Stimulated activated memory B cell treated with anti-CD40 and anti-IgM and Interleukin-4, amounts not matched to agents 10 μg/mL and 1 μg/mL and 100 μg/mL, for 72 hours (primary cell): Measurements from ENCODE around the gene ZGRF1.
A peak's percentile ranks its signal among the peaks of the same experiment; 100 is the strongest.

ENCODE experiments used
- ATAC-seq: fragments of 150-1000 bp; cut with Tn5 transposase; 2 replicates; pipeline ENCODE4 v1.10.0; 2021
- H3K27ac Mint-ChIP-seq: one replicate; pipeline ENCODE4 v1.8.0; 2022; ENCODE audit warnings: mild to moderate bottlenecking, mixed read lengths
- H3K27me3 Mint-ChIP-seq: one replicate; pipeline ENCODE4 v1.8.0; 2022; ENCODE audit warnings: mixed read lengths
- H3K36me3 Mint-ChIP-seq: one replicate; pipeline ENCODE4 v1.8.0; 2022; ENCODE audit warnings: mixed read lengths
- H3K4me1 Mint-ChIP-seq: one replicate; pipeline ENCODE4 v1.8.0; 2022; ENCODE audit warnings: mixed read lengths
- H3K4me3 Mint-ChIP-seq: one replicate; pipeline ENCODE4 v1.8.0; 2022; ENCODE audit warnings: mild to moderate bottlenecking, moderate library complexity, mixed read lengths
- H3K9me3 Mint-ChIP-seq: one replicate; pipeline ENCODE4 v1.8.0; 2022; ENCODE audit warnings: mixed read lengths

ZGRF1 gene

DNA sequence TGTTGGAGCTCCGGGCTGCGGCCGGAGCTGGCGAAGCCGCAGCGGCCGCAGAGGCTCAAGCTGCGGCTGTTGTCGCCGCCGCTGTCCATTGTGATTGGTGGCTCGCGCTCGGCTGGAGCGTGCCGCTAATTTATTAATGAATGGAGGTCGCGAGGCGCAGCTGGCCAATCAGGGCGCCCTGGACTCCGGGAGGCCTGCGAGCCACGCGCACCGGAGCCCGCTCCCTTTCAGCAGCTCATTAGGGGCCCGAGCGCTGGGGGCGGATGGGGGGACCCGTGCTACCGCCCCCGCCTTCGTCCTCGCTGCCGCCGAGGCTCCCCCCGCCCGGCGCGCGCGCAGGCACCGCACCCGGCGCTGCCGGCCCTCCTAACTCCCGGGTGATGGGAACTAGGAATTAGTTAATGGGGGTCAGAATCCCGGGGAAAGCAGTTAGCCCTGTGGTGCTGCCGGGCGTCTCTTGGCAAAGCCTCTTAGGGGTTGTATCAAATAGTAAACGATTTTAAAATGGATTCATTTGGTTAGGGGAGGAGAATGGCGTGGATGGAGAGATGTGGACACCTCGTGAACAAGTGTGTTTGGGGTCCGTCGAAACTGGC is 120.1 kb downstream of the ZGRF1 start:
- Mint-ChIP-seq H3K4me1 (peaks cover 57% of the 10 kb centered on the region), H3K9me3 (peaks cover 2% of the 10 kb centered on the region), H3K27ac (peak overlapping the region; percentile 72), H3K4me3 (peak overlapping the region; percentile 90), H3K27me3 (peaks cover 96% of the 10 kb centered on the region), H3K36me3 (no peaks in the 10 kb centered on the region)
- ATAC-seq, result peak; percentile 24

DNA sequence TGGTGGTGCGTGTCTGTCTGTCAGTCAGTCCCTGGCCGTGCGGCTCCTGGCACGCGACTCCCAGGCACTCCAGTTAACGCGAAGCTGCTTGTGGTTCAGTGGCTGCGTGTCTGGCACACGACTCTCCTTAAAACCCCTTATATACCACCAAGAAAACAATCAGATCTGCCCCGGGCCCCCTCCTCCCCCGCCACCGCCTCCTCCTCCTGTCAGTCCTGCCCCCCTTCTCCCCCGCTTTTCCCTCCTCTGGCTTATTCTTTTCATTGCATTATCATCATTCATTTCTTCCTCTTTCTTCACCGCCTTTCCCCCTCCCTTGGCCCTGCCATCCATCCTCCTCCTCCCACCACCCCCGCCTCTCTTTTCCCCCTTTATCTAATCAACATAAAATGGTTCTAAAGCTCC is 120.6 kb downstream of the ZGRF1 start, which contains the start of gene NEUROG2:
TSS of gene NEUROG2 (minus strand) at position 115 of the 405 bp plus-strand sequence. CDS start 705 bp downstream, outside the sequence.
- Mint-ChIP-seq H3K27me3 (peaks cover 96% of the 10 kb centered on the region), H3K4me1 (peaks cover 57% of the 10 kb centered on the region), H3K27ac (peak within 1 kb of the TSS; percentile 72), H3K36me3 (no peaks in the 10 kb centered on the region), H3K9me3 (peaks cover 3% of the 10 kb centered on the region), H3K4me3 (peak within 1 kb of the TSS; percentile 90)
- peak; percentile 24 for ATAC-seq

DNA sequence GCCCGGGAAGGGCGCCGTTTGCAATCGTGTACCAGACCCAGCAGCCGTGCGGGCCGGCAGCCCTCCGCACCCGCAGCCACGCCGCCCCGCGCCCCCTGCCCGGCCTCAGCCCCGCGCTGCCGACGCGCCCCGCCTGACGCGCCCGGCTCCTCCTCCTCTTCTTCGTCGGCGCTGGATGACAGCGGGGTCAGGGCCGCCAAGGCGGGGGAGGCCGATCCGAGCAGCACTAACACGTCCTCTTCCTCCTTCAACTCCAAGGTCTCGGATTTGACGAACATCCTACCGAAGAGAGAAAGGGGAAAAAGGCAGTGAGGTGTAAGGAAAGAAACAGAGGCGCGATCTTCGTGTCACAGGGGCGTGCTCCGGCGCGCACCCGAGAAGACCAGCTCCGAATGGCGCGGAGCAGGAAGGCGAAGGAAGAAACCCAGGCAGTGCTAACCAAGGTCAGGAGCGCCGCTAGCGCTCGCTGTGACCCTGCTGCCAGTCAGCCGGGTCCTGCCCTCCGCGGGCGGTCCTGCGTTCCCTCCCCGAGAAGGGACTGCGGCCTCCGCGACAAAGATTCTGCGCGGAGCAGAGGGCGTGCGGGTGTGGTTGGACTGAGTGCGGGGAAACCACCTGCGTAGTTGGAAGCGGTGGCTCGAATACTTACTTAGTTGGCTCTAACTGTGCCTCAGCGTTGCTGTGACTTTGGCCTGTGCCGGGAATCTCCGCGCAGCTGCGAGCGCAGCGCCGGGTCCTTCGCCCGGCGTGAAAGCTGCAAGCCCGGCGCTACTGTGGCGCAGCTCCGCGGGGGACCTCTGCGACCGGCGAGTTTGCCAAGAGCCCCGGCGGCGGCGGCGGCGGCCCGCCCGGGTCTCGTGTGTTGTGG is 121.3 kb downstream of the ZGRF1 start:
- peak; percentile 64 for ATAC-seq
- peak overlapping the region; percentile 90 for H3K4me3 Mint-ChIP-seq
- peaks cover 3% of the 10 kb centered on the region for H3K9me3 Mint-ChIP-seq
- H3K27me3 Mint-ChIP-seq, result peaks cover 96% of the 10 kb centered on the region
- peaks cover 54% of the 10 kb centered on the region for H3K4me1 Mint-ChIP-seq
- no peak overlapping the region for H3K27ac Mint-ChIP-seq
- H3K36me3 Mint-ChIP-seq, result no peaks in the 10 kb centered on the region

DNA sequence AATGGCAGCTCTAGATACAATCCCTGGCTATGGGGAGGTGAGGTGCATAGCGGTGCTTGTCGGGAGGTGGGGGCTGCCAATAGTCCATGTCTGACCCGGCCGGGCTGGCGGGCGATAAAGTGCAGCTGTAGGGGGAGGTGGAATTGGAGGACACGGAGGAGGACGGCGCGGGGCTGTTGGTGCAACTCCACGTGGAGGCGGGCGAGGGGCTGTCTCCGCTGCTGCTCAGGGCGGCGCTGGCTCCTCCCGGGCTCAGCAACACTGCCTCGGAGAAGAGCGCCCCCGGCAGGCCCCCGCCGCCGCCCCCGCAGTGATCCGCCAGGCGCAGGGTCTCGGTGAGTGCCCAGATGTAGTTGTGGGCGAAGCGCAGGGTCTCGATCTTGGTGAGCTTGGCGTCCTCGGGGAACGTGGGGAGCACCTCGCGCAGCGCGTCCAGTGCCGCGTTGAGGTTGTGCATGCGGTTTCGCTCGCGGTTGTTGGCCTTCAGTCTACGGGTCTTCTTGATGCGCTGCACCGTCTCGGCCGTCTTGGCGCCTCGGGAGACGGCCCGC is 122.0 kb downstream of the ZGRF1 start:
- Mint-ChIP-seq H3K36me3 (no peaks in the 10 kb centered on the region), H3K4me3 (peak overlapping the region; percentile 90), H3K9me3 (peaks cover 3% of the 10 kb centered on the region), H3K27me3 (peaks cover 96% of the 10 kb centered on the region), H3K27ac (no peak overlapping the region), H3K4me1 (peaks cover 58% of the 10 kb centered on the region)
- no peak for ATAC-seq

DNA sequence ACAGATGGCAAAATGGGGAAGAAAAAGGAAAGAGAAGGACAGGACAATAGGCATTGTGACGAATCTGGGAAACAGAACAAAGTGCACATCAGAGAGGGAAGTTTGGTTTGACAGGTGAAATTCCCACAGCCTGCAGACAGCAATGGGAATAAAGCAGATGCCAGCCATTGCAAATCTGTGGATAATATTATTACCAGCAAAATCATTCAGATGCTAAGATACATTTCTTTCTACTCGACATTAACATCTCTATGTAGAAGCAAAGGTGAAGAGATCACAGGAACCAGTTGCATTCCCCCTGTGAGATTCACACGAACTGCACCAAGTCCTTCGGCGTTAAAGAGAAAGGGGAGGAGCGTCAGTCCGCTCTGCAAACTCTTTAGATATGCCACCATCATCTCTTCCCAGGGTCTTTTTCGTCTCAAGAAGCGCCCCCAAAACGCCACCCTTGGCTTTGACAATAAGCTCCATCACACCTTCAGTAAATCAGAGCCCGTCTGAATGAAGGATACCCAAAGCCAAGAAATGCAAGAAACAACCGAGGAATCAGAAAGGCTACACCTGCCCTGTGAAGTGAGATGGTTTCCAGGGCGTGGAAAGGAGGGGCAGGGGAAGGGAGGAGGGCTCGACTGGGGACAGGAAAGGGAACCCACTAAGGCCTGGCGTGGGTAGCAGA is 122.6 kb downstream of the ZGRF1 start:
- ATAC-seq, result no peak
- no peak overlapping the region for H3K27ac Mint-ChIP-seq
- peaks cover 3% of the 10 kb centered on the region for H3K9me3 Mint-ChIP-seq
- peak overlapping the region; percentile 90 for H3K4me3 Mint-ChIP-seq
- H3K4me1 Mint-ChIP-seq, result peaks cover 64% of the 10 kb centered on the region
- H3K27me3 Mint-ChIP-seq, result peaks cover 96% of the 10 kb centered on the region
- H3K36me3 Mint-ChIP-seq, result no peaks in the 10 kb centered on the region

DNA sequence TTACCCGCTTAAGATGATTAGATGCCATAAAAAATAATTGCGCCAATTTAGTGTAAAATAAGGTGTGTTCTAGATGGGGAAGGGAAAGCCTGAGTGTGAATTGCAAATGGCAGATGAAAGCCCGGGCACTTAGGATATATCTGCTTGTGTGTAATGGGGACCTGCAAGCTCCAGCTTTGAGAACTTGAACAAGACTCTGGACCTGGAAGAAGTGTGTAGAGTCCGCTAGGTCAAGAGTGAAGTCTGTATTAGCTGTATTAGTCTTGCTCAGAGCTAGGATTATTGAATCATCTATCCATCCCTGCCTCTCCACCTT is 124.9 kb downstream of the ZGRF1 start:
- Mint-ChIP-seq H3K27me3 (peaks cover 90% of the 10 kb centered on the region), H3K27ac (no peak overlapping the region), H3K4me1 (peaks cover 54% of the 10 kb centered on the region), H3K4me3 (no peak overlapping the region), H3K9me3 (peaks cover 3% of the 10 kb centered on the region), H3K36me3 (no peaks in the 10 kb centered on the region)
- ATAC-seq, result no peak

DNA sequence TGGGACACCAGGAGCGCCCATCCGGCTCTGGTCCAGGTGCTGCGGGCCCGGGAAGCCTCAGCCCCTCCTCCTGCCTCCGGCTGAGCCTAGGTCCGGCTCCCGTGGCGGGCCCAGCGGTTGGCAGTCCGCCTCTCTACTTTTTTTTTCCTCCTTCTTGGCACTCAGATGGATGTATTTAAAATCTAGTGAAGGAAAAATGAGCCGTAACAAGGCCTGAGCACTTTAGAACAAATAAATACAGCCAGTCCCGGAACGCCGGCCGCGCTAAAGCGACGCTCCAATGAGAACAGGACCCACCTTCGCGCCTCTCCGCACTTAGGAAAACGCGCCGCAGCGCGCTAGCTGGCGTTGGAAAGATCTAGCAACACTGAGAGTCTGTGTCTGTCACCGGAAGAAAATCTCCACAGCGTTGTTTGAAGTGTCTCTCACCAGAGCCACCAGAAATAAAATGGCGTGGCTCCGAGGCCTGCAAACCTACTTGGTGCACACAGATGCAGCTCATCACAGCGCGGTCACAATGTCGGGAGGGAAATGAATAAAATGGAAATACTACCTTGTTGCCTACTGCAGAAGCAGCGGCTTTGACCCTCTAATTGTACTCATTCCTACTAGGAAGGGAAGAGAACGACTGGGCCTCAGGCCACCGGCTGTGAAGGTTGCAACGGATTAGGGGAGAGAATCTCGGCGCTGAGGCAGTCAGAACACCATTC is 125.5 kb downstream of the ZGRF1 start:
- Mint-ChIP-seq H3K36me3 (no peaks in the 10 kb centered on the region), H3K4me3 (peak overlapping the region; percentile 31), H3K27me3 (peaks cover 90% of the 10 kb centered on the region), H3K4me1 (peaks cover 48% of the 10 kb centered on the region), H3K9me3 (peaks cover 3% of the 10 kb centered on the region), H3K27ac (no peak overlapping the region)
- no peak for ATAC-seq

DNA sequence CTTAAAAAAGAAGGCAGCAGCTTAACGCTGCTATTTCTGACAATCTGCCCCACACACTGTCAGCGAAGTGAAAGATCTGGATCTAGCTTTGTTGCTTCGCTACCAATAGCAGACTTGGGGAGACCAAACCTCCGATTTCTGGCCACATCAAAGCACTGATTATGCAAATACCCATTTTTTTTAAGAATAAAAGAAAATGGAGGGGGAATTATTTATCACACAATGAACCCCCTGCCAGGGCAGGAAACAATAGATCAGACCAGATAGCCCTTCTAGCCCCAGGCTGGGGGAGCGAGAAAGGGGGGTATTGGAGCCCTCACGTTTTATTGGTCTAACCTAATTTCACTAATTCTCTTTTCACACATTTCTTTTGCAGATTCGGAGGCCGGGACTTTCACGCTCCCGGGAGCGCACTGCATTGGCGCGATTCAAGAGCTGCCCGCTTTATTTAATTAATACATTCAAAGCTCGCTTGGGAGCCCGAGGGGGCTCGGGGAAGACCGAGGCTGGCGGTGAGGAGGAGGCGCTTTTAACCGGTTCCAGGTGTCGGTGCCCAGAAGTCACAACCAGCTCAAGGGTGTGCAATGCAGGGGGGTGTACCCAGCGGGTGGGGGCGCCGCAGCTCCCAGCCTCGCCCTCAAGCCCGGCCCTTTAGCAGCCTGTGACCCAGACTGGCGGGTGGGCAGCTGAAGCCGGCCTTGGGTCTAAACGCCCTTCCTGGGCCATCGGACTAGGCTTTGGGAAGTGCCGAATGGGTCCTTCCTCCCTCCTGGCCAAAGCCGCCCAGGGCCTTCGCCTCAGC is 126.2 kb downstream of the ZGRF1 start:
- Mint-ChIP-seq H3K27me3 (peaks cover 90% of the 10 kb centered on the region), H3K27ac (no peak overlapping the region), H3K9me3 (peaks cover 3% of the 10 kb centered on the region), H3K4me1 (peaks cover 43% of the 10 kb centered on the region), H3K4me3 (peak overlapping the region; percentile 23), H3K36me3 (no peaks in the 10 kb centered on the region)
- ATAC-seq, result no peak

DNA sequence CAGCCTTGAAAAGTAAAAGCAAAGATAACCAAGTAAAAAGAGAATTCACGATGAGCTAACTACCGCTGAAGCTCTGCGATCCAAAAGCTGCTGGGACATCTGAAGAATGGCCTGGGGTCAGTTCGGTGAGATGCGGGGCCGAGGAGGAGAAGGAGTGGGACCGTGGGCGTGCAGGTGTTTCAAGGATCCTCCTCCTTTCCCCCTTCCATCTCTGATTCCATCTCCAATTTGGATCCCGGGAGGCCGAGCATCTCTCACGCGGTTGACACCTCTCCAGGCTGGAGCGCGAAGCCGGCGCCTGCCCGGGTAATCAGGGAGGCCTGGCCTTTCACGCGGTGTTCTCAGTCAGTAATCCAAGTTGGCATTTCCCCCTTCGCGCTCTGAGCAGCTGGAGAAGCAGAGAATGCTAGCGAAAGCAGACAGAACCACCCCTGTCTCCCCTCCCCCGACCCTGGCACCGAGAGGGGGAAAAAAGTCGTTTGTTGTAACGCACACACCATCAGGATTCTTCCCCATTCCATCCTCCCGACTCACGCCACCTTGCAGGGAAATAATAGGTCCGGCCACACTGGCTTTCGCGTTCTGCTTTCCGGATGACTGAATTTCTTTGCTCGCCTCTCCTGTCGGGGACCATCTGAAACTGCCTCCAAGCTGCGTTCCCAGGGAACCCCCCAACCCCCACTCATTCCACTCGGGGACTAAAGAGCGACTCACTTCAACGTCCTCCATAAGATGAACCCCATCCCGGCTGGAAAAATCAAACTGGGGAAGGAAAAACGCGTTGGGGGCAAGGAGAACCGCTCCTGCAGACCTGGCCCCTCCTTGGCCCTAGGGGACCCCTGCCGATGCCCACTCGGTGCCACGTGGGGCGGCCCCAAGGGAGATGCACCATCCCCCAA is 127.2 kb downstream of the ZGRF1 start:
- Mint-ChIP-seq H3K27me3 (peaks cover 82% of the 10 kb centered on the region), H3K36me3 (no peaks in the 10 kb centered on the region), H3K9me3 (peaks cover 3% of the 10 kb centered on the region), H3K4me1 (peaks cover 33% of the 10 kb centered on the region), H3K27ac (no peak overlapping the region), H3K4me3 (peak overlapping the region; percentile 63)
- no peak for ATAC-seq

DNA sequence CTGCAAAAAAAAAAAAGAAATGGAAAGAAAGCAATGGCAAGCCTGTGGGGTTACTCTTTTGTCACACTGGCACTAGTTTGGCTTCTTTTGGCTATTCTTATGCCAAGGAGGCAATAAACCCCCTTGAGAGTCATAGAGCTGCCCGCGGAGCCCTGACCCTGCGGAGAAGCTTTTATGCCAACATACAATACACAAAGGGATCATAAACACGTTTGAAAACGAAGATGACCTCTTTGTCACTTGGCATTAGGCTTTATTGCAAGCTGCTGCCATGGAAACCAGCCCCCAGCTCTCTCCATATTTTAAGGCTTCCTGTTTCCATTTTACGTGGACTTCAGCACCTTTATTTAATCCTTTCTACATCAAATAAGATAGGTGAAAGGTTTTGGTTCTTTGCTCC is 128.4 kb downstream of the ZGRF1 start:
- Mint-ChIP-seq H3K9me3 (peaks cover 3% of the 10 kb centered on the region), H3K4me1 (peaks cover 28% of the 10 kb centered on the region), H3K27me3 (peaks cover 76% of the 10 kb centered on the region), H3K36me3 (no peaks in the 10 kb centered on the region), H3K27ac (no peak overlapping the region), H3K4me3 (no peak overlapping the region)
- ATAC-seq, result no peak

DNA sequence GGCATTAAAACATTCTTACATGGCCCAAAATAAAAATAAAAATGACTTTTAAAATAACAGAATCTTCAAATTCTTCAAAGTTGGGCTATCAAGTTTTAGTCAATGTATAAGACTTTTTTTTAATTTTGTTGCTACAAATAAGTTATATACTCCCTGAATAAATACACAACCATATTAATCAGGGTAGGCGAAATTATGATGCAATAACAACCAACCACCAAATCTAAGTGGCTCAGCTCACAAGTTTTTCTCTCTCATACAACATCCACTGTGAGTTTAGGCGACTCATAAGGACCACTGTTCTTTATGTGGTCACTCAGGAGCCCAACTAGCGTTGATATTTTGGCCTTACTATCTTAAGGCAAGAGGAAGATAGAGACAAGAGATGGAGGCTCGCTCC is 131.9 kb downstream of the ZGRF1 start:
- H3K9me3 Mint-ChIP-seq, result no peaks in the 10 kb centered on the region
- no peak overlapping the region for H3K27ac Mint-ChIP-seq
- peaks cover 53% of the 10 kb centered on the region for H3K27me3 Mint-ChIP-seq
- peaks cover 12% of the 10 kb centered on the region for H3K4me1 Mint-ChIP-seq
- ATAC-seq, result no peak
- no peak overlapping the region for H3K4me3 Mint-ChIP-seq
- H3K36me3 Mint-ChIP-seq, result no peaks in the 10 kb centered on the region

DNA sequence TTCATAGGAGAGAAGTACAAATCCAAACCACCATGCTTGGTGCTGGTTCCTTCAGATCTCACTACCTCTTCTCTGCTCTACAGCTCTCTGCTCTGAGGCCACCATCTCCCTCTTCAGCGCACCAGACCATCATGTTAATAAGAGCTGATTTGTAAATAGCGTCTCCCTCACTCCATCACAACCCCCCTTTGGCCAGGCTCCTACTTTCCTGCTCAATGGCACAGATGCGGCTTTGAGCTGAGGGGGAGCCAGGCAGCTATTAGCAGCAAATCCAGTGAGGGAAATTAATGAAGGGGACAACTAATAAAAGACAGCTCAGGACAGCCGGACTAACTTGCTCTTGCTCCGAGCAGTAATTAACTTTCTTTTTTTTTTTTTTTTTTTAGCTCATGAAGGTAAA is 133.8 kb downstream of the ZGRF1 start:
- no peak overlapping the region for H3K27ac Mint-ChIP-seq
- no peaks in the 10 kb centered on the region for H3K4me1 Mint-ChIP-seq

DNA sequence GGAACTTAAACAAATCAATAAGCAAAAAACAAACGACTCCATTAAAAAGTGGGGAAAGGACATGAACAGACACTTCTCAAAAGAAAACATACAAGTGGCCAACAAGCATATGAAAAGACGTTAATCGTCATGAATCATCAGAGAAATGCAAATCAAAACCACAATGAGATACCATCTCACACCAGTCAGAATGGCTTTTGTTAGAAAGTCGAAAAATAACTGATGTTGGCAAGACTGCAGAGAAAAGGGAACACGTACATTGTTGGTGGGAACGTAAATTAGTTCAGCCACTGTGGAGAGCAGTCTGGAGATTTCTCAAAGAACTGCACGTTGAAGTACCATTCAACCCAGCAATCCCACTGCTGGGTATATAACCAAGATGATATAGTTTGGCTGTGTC is 144.4 kb downstream of the ZGRF1 start:
- Mint-ChIP-seq H3K4me1 (no peaks in the 10 kb centered on the region), H3K36me3 (peaks cover 9% of the 10 kb centered on the region), H3K4me3 (no peak overlapping the region), H3K27me3 (peaks cover 15% of the 10 kb centered on the region), H3K9me3 (peaks cover 15% of the 10 kb centered on the region), H3K27ac (no peak overlapping the region)
- ATAC-seq, result no peak

More for the DNA sequence above, 133.8 kb downstream of the ZGRF1 start:
- no peak for ATAC-seq
- Mint-ChIP-seq H3K27me3 (peaks cover 34% of the 10 kb centered on the region), H3K4me3 (no peak overlapping the region), H3K9me3 (no peaks in the 10 kb centered on the region), H3K36me3 (no peaks in the 10 kb centered on the region)
